ENCODE data around the gene TBC1D16.

- no peak for TF ChIP-seq CTCF (IDR thresholded peaks at IDR 0.05)
- no peak for TF ChIP-seq POLR2A (IDR thresholded peaks at IDR 0.05)
Measured at GRCh38 chr17:79952901-79953300, 82.8 kb downstream of the TBC1D16 start.

Data from right lobe of liver (tissue), 4 donors.